ENCODE results near the gene RBP3.

Gene RBP3

GRCh38 chr10:47301833-47302232 is 46.3 kb upstream of the RBP3 start:
- no peak overlapping the region for H2BK5ac ChIP-seq (ENCODE audit: low read length)
- no peak overlapping the region for H2AK5ac ChIP-seq (ENCODE audit: low read depth, low read length)

DNA sequence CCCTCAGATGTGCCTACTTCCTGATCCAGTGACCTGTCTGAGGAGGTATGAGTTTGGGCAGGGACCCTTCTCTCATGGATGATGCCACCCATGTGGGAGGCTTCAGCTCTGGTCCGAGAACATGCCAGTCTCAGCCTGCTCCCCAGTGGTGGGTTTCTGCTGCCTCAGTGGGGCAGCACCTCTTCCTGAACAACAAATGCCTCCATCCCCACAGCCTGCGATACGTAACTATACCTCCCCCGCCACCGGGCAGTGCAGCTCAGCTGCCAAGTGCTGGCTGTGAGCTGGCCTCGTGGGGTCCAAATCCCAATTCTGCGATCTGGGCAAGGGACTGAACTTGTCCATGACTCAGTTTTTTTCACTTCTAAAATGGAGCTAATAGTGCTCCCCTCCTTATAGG is 45.1 kb upstream of the RBP3 start:
- no CpG with 5 or more reads among the region's 7 CpGs for WGBS, 2 donors (ENCODE audit: extremely low coverage in 2 of 2, insufficient read length in 2 of 2, insufficient replicate concordance in 1 of 2)
- Histone ChIP-seq H2BK5ac (ENCODE audit: low read length) (no peak overlapping the region), H3K27me3 (ENCODE audit: control insufficient read depth in 3 of 3, insufficient read depth in 3 of 3, low read depth in 1 of 3, low read length in 3 of 3) (peaks cover 0 to 40% (median 0%) of the 10 kb centered on the region in 3 experiments)

More at GRCh38 chr10:47301833-47302232, 46.3 kb upstream of the RBP3 start:
- no peaks in the 10 kb centered on the region for H3K9me3 ChIP-seq (replicated peaks in 1 of 2; ENCODE audit: control insufficient read depth in 2 of 2, insufficient read depth in 1 of 2, low read depth in 1 of 2, low read length in 2 of 2)
- H3K79me1 ChIP-seq (ENCODE audit: low read depth, low read length) = no peaks in the 10 kb centered on the region
- H3K36me3 ChIP-seq (replicated peaks in 1 of 2; ENCODE audit: control insufficient read depth in 2 of 2, insufficient read depth in 2 of 2, low read length in 2 of 2) = no peaks in the 10 kb centered on the region
- H3K4me3 ChIP-seq (ENCODE audit: low read length in 2 of 2) = no peak overlapping the region
- H3K27me3 ChIP-seq (ENCODE audit: control insufficient read depth in 3 of 3, insufficient read depth in 3 of 3, low read depth in 1 of 3, low read length in 3 of 3) = peaks cover 0 to 53% (median 0%) of the 10 kb centered on the region in 3 experiments
- DNase-seq (ENCODE audit: low spot score) = no peak
- H3K4me2 ChIP-seq (ENCODE audit: insufficient read depth, low read length, poor library complexity, severe bottlenecking) = no peak overlapping the region
- no peak overlapping the region for H3K9ac ChIP-seq (ENCODE audit: low read depth, low read length, poor library complexity)
- no peak overlapping the region for H3K23ac ChIP-seq (ENCODE audit: low read depth, low read length, poor library complexity)
- no peak overlapping the region for H4K8ac ChIP-seq (ENCODE audit: low read depth, low read length)
- no peak overlapping the region for H3K14ac ChIP-seq (ENCODE audit: low read length)
- WGBS, 2 donors (ENCODE audit: extremely low coverage in 2 of 2, insufficient read length in 2 of 2, insufficient replicate concordance in 1 of 2) = no CpG with 5 or more reads among the region's 2 CpGs
- H2AFZ ChIP-seq (ENCODE audit: low read length) = no peak overlapping the region
- no peak overlapping the region for H4K91ac ChIP-seq (ENCODE audit: low read depth, low read length, poor library complexity)
- no peak overlapping the region for H3K4ac ChIP-seq (ENCODE audit: low read length)
- no peak overlapping the region for H3K27ac ChIP-seq (replicated peaks; ENCODE audit: low read length)
- no peak overlapping the region for H2BK12ac ChIP-seq (ENCODE audit: low read length)
- H2BK120ac ChIP-seq (ENCODE audit: low read depth, low read length) = no peak overlapping the region
- no peak overlapping the region for H2BK15ac ChIP-seq (ENCODE audit: low read length)
- H3K4me1 ChIP-seq (ENCODE audit: control insufficient read depth in 2 of 2, insufficient read depth in 1 of 2, low read depth in 1 of 2, low read length in 2 of 2) = peaks cover 10 to 18% of the 10 kb centered on the region in 2 donors
- no peak overlapping the region for H3K18ac ChIP-seq (ENCODE audit: low read length)

DNA sequence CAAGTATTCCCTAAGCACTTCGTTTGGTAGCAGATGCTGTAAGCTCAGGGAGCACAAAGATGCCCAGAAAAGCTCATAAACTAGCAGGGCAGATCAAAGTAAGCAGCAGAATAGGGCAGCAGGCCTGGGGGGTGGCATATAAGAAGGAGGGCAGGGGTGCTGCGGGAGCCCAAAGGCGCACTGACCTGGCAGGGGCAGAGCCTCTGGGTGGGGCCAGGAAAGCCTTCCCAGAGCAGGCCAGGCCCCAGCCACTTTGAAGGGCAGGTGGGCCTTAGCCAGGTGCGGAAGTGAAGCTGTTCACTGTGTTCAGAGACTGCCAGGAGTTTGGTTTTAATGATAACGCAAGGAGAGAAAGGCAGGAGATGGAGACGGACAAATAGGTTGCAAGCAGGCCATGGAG is 44.3 kb upstream of the RBP3 start:
- WGBS, 2 donors (ENCODE audit: extremely low coverage in 2 of 2, insufficient read length in 2 of 2, insufficient replicate concordance in 1 of 2) = no CpG with 5 or more reads among the region's 6 CpGs
- no peak overlapping the region for H3K9ac ChIP-seq (ENCODE audit: low read depth, low read length, poor library complexity)
- H2BK12ac ChIP-seq (ENCODE audit: low read length) = no peak overlapping the region
- H4K8ac ChIP-seq (ENCODE audit: low read depth, low read length) = no peak overlapping the region
- no peak overlapping the region for H2BK120ac ChIP-seq (ENCODE audit: low read depth, low read length)
- no peak overlapping the region for H2AFZ ChIP-seq (ENCODE audit: low read length)
- no peak overlapping the region for H2AK5ac ChIP-seq (ENCODE audit: low read depth, low read length)
- no peak overlapping the region for H4K91ac ChIP-seq (ENCODE audit: low read depth, low read length, poor library complexity)
- H3K27ac ChIP-seq (replicated peaks; ENCODE audit: low read length) = no peak overlapping the region
- H3K23ac ChIP-seq (ENCODE audit: low read depth, low read length, poor library complexity) = peak overlapping the region; percentile 46
- no peak overlapping the region for H3K4ac ChIP-seq (ENCODE audit: low read length)
- peaks cover 0 to 35% (median 0%) of the 10 kb centered on the region in 3 experiments for H3K27me3 ChIP-seq (ENCODE audit: control insufficient read depth in 3 of 3, insufficient read depth in 3 of 3, low read depth in 1 of 3, low read length in 3 of 3)
- DNase-seq (ENCODE audit: low spot score) = no peak
- no peak overlapping the region for H3K18ac ChIP-seq (ENCODE audit: low read length)
- no peak overlapping the region for H2BK15ac ChIP-seq (ENCODE audit: low read length)
- H3K36me3 ChIP-seq (replicated peaks in 1 of 2; ENCODE audit: control insufficient read depth in 2 of 2, insufficient read depth in 2 of 2, low read length in 2 of 2) = no peaks in the 10 kb centered on the region
- no peak overlapping the region for H3K4me3 ChIP-seq (ENCODE audit: low read length in 2 of 2)
- H3K9me3 ChIP-seq (replicated peaks in 1 of 2; ENCODE audit: control insufficient read depth in 2 of 2, insufficient read depth in 1 of 2, low read depth in 1 of 2, low read length in 2 of 2) = no peaks in the 10 kb centered on the region
- no peak overlapping the region for H2BK5ac ChIP-seq (ENCODE audit: low read length)
- no peak overlapping the region for H3K14ac ChIP-seq (ENCODE audit: low read length)
- H3K79me1 ChIP-seq (ENCODE audit: low read depth, low read length) = no peaks in the 10 kb centered on the region
- peaks cover 4 to 8% of the 10 kb centered on the region in 2 donors for H3K4me1 ChIP-seq (ENCODE audit: control insufficient read depth in 2 of 2, insufficient read depth in 1 of 2, low read depth in 1 of 2, low read length in 2 of 2)
- no peak overlapping the region for H3K4me2 ChIP-seq (ENCODE audit: insufficient read depth, low read length, poor library complexity, severe bottlenecking)

More for the DNA sequence above, 45.1 kb upstream of the RBP3 start:
- Histone ChIP-seq H3K4me3 (ENCODE audit: low read length in 2 of 2) (no peak overlapping the region), H3K14ac (ENCODE audit: low read length) (peak overlapping the region; percentile 66), H3K9ac (ENCODE audit: low read depth, low read length, poor library complexity) (no peak overlapping the region), H2BK12ac (ENCODE audit: low read length) (no peak overlapping the region), H2AK5ac (ENCODE audit: low read depth, low read length) (no peak overlapping the region), H2AFZ (ENCODE audit: low read length) (no peak overlapping the region), H3K4me1 (ENCODE audit: control insufficient read depth in 2 of 2, insufficient read depth in 1 of 2, low read depth in 1 of 2, low read length in 2 of 2) (peaks cover 5 to 10% of the 10 kb centered on the region in 2 donors), H3K79me1 (ENCODE audit: low read depth, low read length) (no peaks in the 10 kb centered on the region), H3K27ac (replicated peaks; ENCODE audit: low read length) (no peak overlapping the region), H3K4ac (ENCODE audit: low read length) (no peak overlapping the region), H3K23ac (ENCODE audit: low read depth, low read length, poor library complexity) (no peak overlapping the region), H3K9me3 (replicated peaks in 1 of 2; ENCODE audit: control insufficient read depth in 2 of 2, insufficient read depth in 1 of 2, low read depth in 1 of 2, low read length in 2 of 2) (no peaks in the 10 kb centered on the region), H4K91ac (ENCODE audit: low read depth, low read length, poor library complexity) (no peak overlapping the region), H3K18ac (ENCODE audit: low read length) (no peak overlapping the region), H4K8ac (ENCODE audit: low read depth, low read length) (no peak overlapping the region), H2BK120ac (ENCODE audit: low read depth, low read length) (no peak overlapping the region), H3K4me2 (ENCODE audit: insufficient read depth, low read length, poor library complexity, severe bottlenecking) (no peak overlapping the region), H3K36me3 (replicated peaks in 1 of 2; ENCODE audit: control insufficient read depth in 2 of 2, insufficient read depth in 2 of 2, low read length in 2 of 2) (no peaks in the 10 kb centered on the region), H2BK15ac (ENCODE audit: low read length) (no peak overlapping the region)
- DNase-seq (ENCODE audit: low spot score) = no peak

- Histone ChIP-seq H3K4me3 (ENCODE audit: low read length in 2 of 2) (no peak overlapping the region), H2AFZ (ENCODE audit: low read length) (no peak overlapping the region), H3K9ac (ENCODE audit: low read depth, low read length, poor library complexity) (no peak overlapping the region), H3K27me3 (ENCODE audit: control insufficient read depth in 3 of 3, insufficient read depth in 3 of 3, low read depth in 1 of 3, low read length in 3 of 3) (peaks cover 0 to 21% (median 0%) of the 10 kb centered on the region in 3 experiments), H4K91ac (ENCODE audit: low read depth, low read length, poor library complexity) (no peak overlapping the region), H3K79me1 (ENCODE audit: low read depth, low read length) (no peaks in the 10 kb centered on the region), H3K4me2 (ENCODE audit: insufficient read depth, low read length, poor library complexity, severe bottlenecking) (no peak overlapping the region), H3K14ac (ENCODE audit: low read length) (no peak overlapping the region), H2AK5ac (ENCODE audit: low read depth, low read length) (no peak overlapping the region), H3K27ac (replicated peaks; ENCODE audit: low read length) (no peak overlapping the region), H3K4ac (ENCODE audit: low read length) (no peak overlapping the region), H3K4me1 (ENCODE audit: control insufficient read depth in 2 of 2, insufficient read depth in 1 of 2, low read depth in 1 of 2, low read length in 2 of 2) (peaks cover 3 to 4% of the 10 kb centered on the region in 2 donors), H3K36me3 (replicated peaks in 1 of 2; ENCODE audit: control insufficient read depth in 2 of 2, insufficient read depth in 2 of 2, low read length in 2 of 2) (no peaks in the 10 kb centered on the region), H2BK15ac (ENCODE audit: low read length) (no peak overlapping the region), H3K9me3 (replicated peaks in 1 of 2; ENCODE audit: control insufficient read depth in 2 of 2, insufficient read depth in 1 of 2, low read depth in 1 of 2, low read length in 2 of 2) (no peaks in the 10 kb centered on the region), H4K8ac (ENCODE audit: low read depth, low read length) (no peak overlapping the region), H3K18ac (ENCODE audit: low read length) (no peak overlapping the region), H2BK5ac (ENCODE audit: low read length) (no peak overlapping the region), H3K23ac (ENCODE audit: low read depth, low read length, poor library complexity) (no peak overlapping the region), H2BK120ac (ENCODE audit: low read depth, low read length) (no peak overlapping the region), H2BK12ac (ENCODE audit: low read length) (no peak overlapping the region)
- WGBS, 2 donors (ENCODE audit: extremely low coverage in 2 of 2, insufficient read length in 2 of 2, insufficient replicate concordance in 1 of 2) = no CpG with 5 or more reads among the region's 2 CpGs
- DNase-seq (ENCODE audit: low spot score) = no peak
Observed at GRCh38 chr10:47305566-47305965, 42.6 kb upstream of the RBP3 start.
